K562 (cell line): ENCODE measurements around the gene VWA7. TPM values are rescaled to one million over a fixed set of nuclear protein-coding genes. Genes with fewer than 3 reads are reported as not detected.
A peak's percentile ranks its signal among the peaks of the same experiment; 100 is the strongest.

Experiments
- ATF1 ChIP-seq, 2 experiments: fragments of 450-650 bp in 1 of 2; IDR thresholded peaks; 2 replicates each; pipeline ENCODE4 v1.6.1; 2016; ENCODE audit warnings: missing compliant biosample characterization in 1 of 2, missing genetic modification characterization in 1 of 2
- CREM ChIP-seq: IDR thresholded peaks from 2 replicates; pipeline ENCODE4 v1.6.1; 2014; ENCODE audit warnings: antibody characterized with exemption, low read depth
- EP300 ChIP-seq: IDR thresholded peaks from 2 replicates; pipeline ENCODE4 v1.6.1; 2012; ENCODE audit warnings: low read length, improper control_type of control experiment
- KAT2B ChIP-seq: IDR thresholded peaks from one replicate; pipeline ENCODE4 v1.6.1; 2012; ENCODE audit warnings: low read depth, mild to moderate bottlenecking, control low read depth, inconsistent platforms, low read length, moderate library complexity
- NFATC3 ChIP-seq: fragments of 450-650 bp; IDR thresholded peaks from 2 replicates; pipeline ENCODE4 v1.6.1; 2017; ENCODE audit warnings: mild to moderate bottlenecking
- POLR2G ChIP-seq: fragments of 200-400 bp; formaldehyde crosslinking; IDR thresholded peaks from 2 replicates; pipeline ENCODE4 v1.6.1; 2017; ENCODE audit warnings: low read depth, mild to moderate bottlenecking, antibody characterized with exemption, low read length, moderate library complexity
- SETDB1 ChIP-seq: IDR thresholded peaks from one replicate; pipeline ENCODE4 v1.6.1; 2012; ENCODE audit warnings: low read length, control low read depth, inconsistent platforms
- ZNF407 ChIP-seq: fragments of 450-650 bp; IDR thresholded peaks from 2 replicates; pipeline ENCODE4 v1.6.1; 2016; ENCODE audit warnings: low read depth
- polyA plus RNA-seq, 8 experiments: library from polyadenylated mRNA; depleted of rRNA in 4 of 8; stranded (reverse) in 5 of 8; unstranded in 3 of 8; fragments of >200 nt; fragmentation: Nextera tagmentation in 2 of 8; fragmentation: Illumina TruSeq in 1 of 8; extraction: Ambion mirVana in 2 of 8; extraction: Trizol in 1 of 8; gene quantifications; 2 replicates each; pipeline versions ENCODE4 v1.2.1 to v1.2.3, GENCODE V29; 2011 to 2014; ENCODE audit warnings: inconsistent platforms in 1 of 8, missing spikeins in 1 of 8
- total RNA-seq, 7 experiments: library from RNA; depleted of rRNA in 6 of 7; stranded (reverse); fragments of >200 nt in 6 of 7; fragmentation: Illumina TruSeq in 2 of 7; extraction: Trizol in 2 of 7; gene quantifications; 2 replicates each; pipeline versions ENCODE4 v1.2.1 to v1.2.3, GENCODE V29; 2011 to 2021; ENCODE audit warnings: low replicate concordance in 1 of 7
- TF ChIP-seq, protein P1 (sequence below), 2 experiments: fragments of 450-650 bp; conservative IDR thresholded peaks; 2 replicates each; pipeline ENCODE4 v1.6.1; 2017; ENCODE audit warnings: mild to moderate bottlenecking in 2 of 2, moderate library complexity in 2 of 2
- TF ChIP-seq, protein P2 (sequence below): fragments of 450-650 bp; IDR thresholded peaks from 2 replicates; pipeline ENCODE4 v1.6.1; 2018; ENCODE audit not compliant: partially characterized antibody
- TF ChIP-seq, protein P3 (sequence below): fragments of 250-450 bp; sonication (Bioruptor Pico); IDR thresholded peaks from 2 replicates; pipeline ENCODE4 v1.5.0; 2021; ENCODE audit warnings: mild to moderate bottlenecking, borderline replicate concordance

VWA7 gene
- total and polyA plus RNA-seq, 9 of the 15 experiments (the other 6 are each of a cell fraction or from before 2014, with no cell fraction given), result 0.18 to 2.9 (median 0.95) TPM

GRCh38 chr6:31736021-31736767 is 40.9 kb downstream of the VWA7 start, which contains the start of gene CLIC1 (continued):
- TF ChIP-seq ZNF407 (no peak), SETDB1 (no peak), CREM (no peak), EP300 (peak; percentile 67), KAT2B (no peak), NFATC3 (peak; percentile 65; the same call in 1 of the 2 replicates), POLR2G (peak; percentile 97), ATF1 (CRISPR knock-in tag; IDR thresholded peaks at IDR 0.05) (no peak), ATF1 (tag; IDR thresholded peaks at IDR 0.05) (peak; percentile 69)
- TF ChIP-seq, protein P1, sequence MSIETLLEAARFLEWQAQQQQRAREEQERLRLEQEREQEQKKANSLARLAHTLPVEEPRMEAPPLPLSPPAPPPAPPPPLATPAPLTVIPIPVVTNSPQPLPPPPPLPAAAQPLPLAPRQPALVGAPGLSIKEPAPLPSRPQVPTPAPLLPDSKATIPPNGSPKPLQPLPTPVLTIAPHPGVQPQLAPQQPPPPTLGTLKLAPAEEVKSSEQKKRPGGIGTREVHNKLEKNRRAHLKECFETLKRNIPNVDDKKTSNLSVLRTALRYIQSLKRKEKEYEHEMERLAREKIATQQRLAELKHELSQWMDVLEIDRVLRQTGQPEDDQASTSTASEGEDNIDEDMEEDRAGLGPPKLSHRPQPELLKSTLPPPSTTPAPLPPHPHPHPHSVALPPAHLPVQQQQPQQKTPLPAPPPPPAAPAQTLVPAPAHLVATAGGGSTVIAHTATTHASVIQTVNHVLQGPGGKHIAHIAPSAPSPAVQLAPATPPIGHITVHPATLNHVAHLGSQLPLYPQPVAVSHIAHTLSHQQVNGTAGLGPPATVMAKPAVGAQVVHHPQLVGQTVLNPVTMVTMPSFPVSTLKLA (conservative IDR thresholded peaks at IDR 0.05), result no peak
- TF ChIP-seq, protein P2, sequence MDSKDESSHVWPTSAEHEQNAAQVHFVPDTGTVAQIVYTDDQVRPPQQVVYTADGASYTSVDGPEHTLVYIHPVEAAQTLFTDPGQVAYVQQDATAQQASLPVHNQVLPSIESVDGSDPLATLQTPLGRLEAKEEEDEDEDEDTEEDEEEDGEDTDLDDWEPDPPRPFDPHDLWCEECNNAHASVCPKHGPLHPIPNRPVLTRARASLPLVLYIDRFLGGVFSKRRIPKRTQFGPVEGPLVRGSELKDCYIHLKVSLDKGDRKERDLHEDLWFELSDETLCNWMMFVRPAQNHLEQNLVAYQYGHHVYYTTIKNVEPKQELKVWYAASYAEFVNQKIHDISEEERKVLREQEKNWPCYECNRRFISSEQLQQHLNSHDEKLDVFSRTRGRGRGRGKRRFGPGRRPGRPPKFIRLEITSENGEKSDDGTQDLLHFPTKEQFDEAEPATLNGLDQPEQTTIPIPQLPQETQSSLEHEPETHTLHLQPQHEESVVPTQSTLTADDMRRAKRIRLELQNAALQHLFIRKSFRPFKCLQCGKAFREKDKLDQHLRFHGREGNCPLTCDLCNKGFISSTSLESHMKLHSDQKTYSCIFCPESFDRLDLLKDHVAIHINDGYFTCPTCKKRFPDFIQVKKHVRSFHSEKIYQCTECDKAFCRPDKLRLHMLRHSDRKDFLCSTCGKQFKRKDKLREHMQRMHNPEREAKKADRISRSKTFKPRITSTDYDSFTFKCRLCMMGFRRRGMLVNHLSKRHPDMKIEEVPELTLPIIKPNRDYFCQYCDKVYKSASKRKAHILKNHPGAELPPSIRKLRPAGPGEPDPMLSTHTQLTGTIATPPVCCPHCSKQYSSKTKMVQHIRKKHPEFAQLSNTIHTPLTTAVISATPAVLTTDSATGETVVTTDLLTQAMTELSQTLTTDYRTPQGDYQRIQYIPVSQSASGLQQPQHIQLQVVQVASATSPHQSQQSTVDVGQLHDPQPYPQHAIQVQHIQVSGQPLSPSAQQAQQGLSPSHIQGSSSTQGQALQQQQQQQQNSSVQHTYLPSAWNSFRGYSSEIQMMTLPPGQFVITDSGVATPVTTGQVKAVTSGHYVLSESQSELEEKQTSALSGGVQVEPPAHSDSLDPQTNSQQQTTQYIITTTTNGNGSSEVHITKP, result no peak
- TF ChIP-seq, protein P3, sequence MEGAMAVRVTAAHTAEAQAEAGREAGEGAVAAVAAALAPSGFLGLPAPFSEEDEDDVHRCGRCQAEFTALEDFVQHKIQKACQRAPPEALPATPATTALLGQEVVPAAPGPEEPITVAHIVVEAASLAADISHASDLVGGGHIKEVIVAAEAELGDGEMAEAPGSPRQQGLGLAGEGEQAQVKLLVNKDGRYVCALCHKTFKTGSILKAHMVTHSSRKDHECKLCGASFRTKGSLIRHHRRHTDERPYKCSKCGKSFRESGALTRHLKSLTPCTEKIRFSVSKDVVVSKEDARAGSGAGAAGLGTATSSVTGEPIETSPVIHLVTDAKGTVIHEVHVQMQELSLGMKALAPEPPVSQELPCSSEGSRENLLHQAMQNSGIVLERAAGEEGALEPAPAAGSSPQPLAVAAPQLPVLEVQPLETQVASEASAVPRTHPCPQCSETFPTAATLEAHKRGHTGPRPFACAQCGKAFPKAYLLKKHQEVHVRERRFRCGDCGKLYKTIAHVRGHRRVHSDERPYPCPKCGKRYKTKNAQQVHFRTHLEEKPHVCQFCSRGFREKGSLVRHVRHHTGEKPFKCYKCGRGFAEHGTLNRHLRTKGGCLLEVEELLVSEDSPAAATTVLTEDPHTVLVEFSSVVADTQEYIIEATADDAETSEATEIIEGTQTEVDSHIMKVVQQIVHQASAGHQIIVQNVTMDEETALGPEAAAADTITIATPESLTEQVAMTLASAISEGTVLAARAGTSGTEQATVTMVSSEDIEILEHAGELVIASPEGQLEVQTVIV (CRISPR knock-in tag), result no peak
